ENCODE measurements around the gene KCNK5. TPM values are rescaled to one million over a fixed set of nuclear protein-coding genes. Genes with fewer than 3 reads are reported as not detected.
A peak's percentile ranks its signal among the peaks of the same experiment; 100 is the strongest.

KCNK5 gene
- total and polyA plus RNA-seq, 9 of the 15 experiments (the other 6 are each of a cell fraction or from before 2014, with no cell fraction given): 1.5 to 45.8 (median 25.8) TPM

GRCh38 chr6:39189915-39190544 is 39.2 kb downstream of the KCNK5 start (continued):
- TF ChIP-seq ZNF280B (CRISPR knock-in tag; IDR thresholded peaks at IDR 0.05) (no peak), TARDBP (IDR thresholded peaks at IDR 0.05) (no peak), FOXA3 (CRISPR knock-in tag; conservative IDR thresholded peaks at IDR 0.05 in 1 of 2, IDR thresholded peaks at IDR 0.05 in 1 of 2) (0 out of 4 replicates have a peak, but pooled peaks of 1 of the 2 experiments have one; percentile 11), EP300 (IDR thresholded peaks at IDR 0.05; ENCODE audit: low read length) (no peak), CXXC5 (CRISPR knock-in tag; IDR thresholded peaks at IDR 0.05) (no peak), SREBF1 (IDR thresholded peaks at IDR 0.05; ENCODE audit: borderline replicate concordance, low read depth, low read length) (no peak), ZFP91 (CRISPR knock-in tag; IDR thresholded peaks at IDR 0.05) (no peak), CREBBP (IDR thresholded peaks at IDR 0.05; ENCODE audit: low read depth, low read length) (no peak), CTCF (IDR thresholded peaks at IDR 0.05 in 2 of 3, conservative IDR thresholded peaks at IDR 0.05 in 1 of 3; ENCODE audit: insufficient read depth in 2 of 3, low read depth in 1 of 3, low read length in 3 of 3) (peak; percentile 70 to 72 (median 71)), ZNF41 (CRISPR knock-in tag; conservative IDR thresholded peaks at IDR 0.05) (no peak), HDAC1 (IDR thresholded peaks at IDR 0.05) (no peak), E2F8 (IDR thresholded peaks at IDR 0.05; ENCODE audit: low read depth, partially characterized antibody) (no peak), CBFA2T3 (IDR thresholded peaks at IDR 0.05) (no peak), KAT2B (IDR thresholded peaks at IDR 0.05; ENCODE audit: low read depth, low read length) (no peak), ZNF57 (CRISPR knock-in tag; IDR thresholded peaks at IDR 0.05) (no peak), RB1 (IDR thresholded peaks at IDR 0.05; ENCODE audit: low read depth) (0 out of 2 replicates have a peak, but pooled peaks have one; percentile 41), NCOA4 (IDR thresholded peaks at IDR 0.05; ENCODE audit: partially characterized antibody) (no peak)
